Keratinocyte (primary cell): ENCODE results near the gene EPHA6.

ENCODE experiments used
- CTCF ChIP-seq, 3 experiments: IDR thresholded peaks in 1 of 3; conservative IDR thresholded peaks in 1 of 3; optimal IDR thresholded peaks in 1 of 3; 2 replicates in 2 of 3; 3 replicates in 1 of 3; pipeline versions ENCODE3 to v1.5.1; 2011; ENCODE audit warnings: low read length in 3 of 3, mild to moderate bottlenecking in 3 of 3, moderate library complexity in 2 of 3, control low read depth in 1 of 3, inconsistent platforms in 1 of 3; ENCODE audit not compliant: insufficient read depth in 2 of 3; ENCODE audit errors: extremely low read depth in 1 of 3
- EZH2 ChIP-seq: IDR thresholded peaks from one replicate; pipeline ENCODE4 v1.6.1; 2012; ENCODE audit warnings: inconsistent platforms, mild to moderate bottlenecking, low read length, moderate library complexity

GRCh38 chr3:97488741-97489140 is 674.3 kb downstream of the EPHA6 start:
- no peak for TF ChIP-seq CTCF (optimal IDR thresholded peaks at IDR 0.05 in 1 of 3, IDR thresholded peaks at IDR 0.05 in 1 of 3, conservative IDR thresholded peaks at IDR 0.05 in 1 of 3; ENCODE audit: extremely low read depth in 1 of 3, insufficient read depth in 2 of 3, low read length in 3 of 3)
- no peak for TF ChIP-seq EZH2
